ENCODE data around the gene TRPT1.
A peak's percentile ranks its signal among the peaks of the same experiment; 100 is the strongest.

Gene TRPT1

DNA sequence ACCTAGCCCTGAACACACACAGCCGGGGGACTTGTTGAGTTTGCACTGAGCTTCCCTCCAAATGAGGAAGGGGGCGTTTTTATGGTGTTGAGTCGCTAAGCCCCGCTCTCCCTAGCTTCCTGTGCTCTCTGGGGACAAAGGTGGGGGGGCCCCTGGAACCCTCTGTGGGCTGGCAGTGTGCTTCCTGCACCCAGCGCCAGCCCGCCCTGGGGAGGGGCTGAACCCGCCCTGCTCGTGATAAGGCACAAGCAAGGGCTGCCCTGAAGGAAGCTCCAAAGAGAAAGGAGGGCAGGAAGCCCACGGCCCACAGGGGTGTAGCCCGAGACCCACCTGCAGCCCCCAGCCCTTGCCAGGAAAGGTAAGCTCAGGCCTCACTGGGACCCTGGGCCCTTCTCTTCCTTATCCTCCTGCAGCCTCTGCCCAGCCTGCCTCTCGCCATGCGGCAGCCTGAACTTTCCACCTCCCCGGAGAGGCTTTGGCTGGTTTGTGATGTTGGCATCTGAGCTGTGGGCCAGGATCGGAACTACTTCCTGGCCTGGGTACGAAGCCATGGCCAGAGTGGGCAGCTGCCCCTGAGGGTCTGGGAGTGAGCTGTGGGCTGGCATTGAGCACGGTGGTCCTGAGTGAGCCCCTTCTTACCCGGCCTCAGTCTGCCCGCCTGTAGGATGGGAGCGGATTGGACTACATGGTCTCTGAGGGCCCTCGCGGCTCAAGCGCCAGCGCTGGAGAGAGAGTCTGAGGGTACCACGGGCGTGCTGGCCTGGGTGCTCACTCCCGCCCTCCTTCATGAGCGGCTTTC is 19.3 kb downstream of the TRPT1 start, which contains the start of gene FERMT3:
TSS of gene FERMT3 (plus strand) at position 265 of the 799 bp plus-strand sequence. CDS start 644 bp downstream, outside the sequence.
- no peak for DNase-seq

DNA sequence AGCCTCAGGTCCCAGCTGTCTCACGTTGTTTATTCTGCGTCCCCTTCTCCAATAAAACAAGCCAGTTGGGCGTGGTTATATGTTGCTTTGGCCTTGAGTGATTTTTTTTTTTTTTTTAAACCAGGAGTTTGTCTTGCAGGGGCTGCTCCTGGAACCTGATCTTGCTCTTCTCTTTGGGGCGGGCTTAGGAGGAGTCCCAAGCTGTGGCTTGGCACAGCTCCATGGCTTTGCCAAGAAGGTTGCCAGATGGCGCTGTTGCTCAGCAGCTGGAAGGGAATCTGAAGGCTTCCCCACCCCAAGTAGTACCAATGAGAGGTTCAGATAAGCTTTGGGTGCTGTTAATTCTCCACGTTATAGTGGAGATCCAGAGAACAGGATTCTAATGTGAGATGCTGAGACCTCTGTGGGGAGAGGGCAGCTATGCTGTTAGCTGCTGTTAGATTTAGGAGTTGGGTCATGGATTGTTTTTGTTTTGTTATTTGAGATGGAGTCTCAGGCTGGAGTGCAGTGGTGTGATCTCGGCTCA is 21.5 kb downstream of the TRPT1 start:
- peak; percentile 67 to 86 for DNase-seq

DNA sequence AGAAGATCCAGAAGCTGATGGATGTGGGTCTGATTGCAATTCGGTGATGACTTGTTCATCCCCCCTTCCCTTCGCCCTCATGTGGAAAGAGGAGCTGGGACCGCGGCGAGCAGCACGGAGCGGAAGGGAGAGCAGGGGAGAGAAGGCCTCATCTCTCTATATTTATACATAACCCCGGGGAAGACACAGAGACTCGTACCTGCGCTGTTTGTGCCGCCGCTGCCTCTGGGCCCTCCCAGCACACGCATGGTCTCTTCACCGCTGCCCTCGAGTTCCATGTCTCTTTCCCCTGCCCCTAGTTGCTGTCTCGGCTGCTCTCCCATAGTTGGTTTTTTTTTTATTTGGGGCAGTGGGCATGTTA is 21.9 kb downstream of the TRPT1 start:
- no peak for DNase-seq

DNA sequence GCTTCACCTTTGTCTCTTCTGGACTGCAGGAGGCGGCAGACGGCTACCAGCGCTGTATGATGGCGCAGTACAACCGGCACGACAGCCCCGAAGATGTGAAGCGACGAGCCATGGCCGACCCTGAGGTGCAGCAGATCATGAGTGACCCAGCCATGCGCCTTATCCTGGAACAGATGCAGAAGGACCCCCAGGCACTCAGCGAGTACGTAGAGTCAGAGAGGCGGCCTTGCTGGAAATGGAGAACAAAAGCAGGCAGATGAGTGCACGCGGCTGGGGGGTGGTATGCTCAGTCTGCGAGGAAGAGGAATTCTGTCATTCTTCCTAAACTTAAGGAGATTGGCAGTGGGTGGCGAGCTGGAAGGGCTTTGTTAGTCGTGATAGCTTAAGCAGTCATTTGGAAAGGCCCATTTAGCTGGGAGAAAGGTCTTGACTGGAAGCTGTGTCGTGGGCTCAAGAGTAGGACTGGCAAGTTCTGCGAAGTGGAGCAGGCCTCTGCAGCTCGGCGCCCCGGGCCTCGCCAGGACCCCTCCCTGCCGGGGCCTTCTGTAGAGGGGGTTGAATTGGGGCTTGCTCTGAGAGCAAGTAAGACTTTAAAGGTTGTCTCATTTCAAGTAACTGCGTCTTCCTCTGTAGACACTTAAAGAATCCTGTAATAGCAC is 22.4 kb downstream of the TRPT1 start:
- DNase-seq = no peak

DNA sequence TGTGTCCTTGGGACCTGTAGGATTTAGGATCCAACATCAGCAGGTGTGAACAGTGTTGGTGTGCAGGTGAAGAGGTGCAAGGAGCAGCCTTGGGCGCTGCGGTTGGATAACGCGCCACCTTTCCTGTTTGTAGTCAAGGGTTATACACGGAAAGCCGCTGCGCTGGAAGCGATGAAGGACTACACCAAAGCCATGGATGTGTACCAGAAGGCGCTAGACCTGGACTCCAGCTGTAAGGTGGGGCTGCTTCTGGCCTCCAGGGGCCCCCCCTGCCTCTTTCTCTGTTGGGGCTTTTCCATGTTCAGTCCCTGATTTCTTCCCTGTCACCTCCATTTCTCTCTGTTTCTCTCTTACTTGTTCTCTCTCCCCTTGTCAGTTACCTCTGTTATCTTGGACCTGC is 23.0 kb downstream of the TRPT1 start:
- no peak for DNase-seq

DNA sequence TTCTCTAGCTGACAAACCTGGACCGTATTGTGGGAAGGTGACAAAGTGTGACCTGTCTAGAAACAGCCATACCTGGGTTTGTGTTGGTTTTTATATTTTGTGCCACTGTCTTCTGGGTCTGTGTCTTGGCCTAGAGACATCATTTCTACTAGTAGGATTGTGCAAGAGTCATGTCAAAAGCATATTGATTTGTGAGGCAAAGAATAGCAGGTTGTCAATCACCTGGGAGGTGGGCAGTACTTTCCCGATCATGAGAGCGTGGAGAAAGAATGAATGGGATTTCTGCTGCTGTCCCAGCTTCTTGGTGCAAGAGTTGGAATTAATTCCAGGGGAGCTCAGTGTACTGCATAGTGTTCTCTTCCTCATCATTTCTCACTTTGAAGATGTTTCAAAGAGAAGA is 24.4 kb downstream of the TRPT1 start:
- DNase-seq = no peak

DNA sequence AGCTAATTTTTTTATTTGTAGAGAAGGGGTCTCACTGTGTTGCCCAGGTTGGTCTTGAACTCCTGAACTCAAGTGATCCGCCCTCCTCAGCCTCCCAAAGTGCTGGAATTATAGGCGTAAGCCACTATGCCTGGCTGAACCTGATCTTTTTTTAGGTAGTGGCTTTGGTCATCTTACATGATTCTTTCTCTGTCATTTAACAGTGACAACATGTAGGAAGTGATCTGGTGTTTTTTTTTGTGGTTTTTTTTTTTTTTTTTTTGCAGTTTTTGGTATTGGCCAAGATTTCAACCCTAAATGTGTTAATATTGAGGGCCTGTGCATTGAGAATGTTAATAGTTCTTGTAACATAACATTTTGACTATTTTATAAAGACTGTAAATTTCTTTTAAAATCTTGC is 27.5 kb downstream of the TRPT1 start:
- no peak for DNase-seq

DNA sequence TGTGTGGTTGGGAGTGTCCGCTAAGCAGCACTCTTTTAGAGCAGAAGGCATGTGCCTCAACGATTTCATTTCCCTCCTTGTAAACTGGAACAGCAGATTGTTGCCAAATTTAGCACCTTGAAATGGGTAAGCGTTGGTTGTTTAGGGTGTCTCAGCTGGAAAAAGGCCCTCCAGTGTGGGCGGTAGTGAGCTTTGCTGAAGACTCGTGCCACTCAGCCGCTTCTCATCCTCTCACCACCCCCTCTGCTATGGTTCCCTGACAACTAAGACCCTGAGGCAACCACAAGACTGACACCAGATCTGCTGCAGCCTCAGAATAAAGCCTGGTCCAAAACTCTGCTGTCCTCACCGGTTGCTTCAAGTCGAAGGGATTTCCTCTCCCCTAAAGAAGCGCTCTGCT is 29.4 kb downstream of the TRPT1 start:
- DNase-seq = no peak

DNA sequence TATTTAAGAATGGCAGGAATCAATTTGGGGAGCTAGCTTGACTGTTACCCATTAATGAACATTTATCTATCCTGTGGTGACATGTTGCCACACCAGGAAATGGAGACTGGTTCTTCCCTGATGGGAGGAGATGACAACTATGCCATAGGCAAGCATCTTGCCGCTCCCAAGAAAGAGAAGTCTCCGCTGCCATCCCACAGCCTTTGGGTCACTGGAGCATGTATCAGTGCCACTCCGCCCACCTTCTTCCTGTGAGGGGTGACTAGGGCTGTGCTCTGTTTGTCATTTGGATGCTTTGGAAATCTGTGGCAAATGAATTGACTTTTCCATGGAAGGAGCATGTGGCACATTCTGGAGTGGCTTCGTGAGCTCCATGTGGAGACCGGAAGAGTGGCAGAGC is 33.6 kb downstream of the TRPT1 start:
- DNase-seq = no peak

DNA sequence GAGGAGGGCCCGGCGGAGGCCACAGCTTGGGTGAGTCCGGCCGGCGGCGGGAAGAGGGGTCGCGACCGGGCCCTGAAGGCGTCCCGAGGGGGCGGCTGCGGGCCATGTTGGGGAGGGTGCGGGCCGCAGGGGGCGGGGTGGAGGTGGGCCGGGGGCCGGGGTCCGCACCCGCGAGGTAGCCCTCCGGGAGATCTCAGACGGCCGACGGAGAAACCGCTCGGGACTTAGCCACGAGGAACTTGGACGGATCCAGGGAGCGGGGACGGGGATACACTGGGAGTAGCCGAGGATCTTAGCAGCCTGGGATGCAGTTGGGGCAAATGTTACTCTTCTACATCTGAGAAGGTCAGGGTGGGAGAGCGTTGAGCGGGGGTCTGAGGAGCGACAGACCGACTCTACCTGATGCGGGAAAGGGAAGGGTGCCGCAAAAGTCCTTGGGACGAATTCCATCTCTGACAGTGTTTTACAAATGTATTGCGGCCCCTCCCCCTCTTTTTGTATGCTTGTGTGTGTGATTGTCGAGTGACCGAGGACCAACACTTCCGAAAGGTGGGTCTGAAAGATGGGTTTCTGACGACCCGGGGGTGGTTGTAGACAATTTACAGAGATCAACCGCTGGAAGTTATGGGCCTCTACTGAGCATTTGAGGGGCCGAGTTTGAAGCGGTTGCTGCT is 39.4 kb downstream of the TRPT1 start:
- DNase-seq = peak in 1 of 2 experiments; percentile 46

DNA sequence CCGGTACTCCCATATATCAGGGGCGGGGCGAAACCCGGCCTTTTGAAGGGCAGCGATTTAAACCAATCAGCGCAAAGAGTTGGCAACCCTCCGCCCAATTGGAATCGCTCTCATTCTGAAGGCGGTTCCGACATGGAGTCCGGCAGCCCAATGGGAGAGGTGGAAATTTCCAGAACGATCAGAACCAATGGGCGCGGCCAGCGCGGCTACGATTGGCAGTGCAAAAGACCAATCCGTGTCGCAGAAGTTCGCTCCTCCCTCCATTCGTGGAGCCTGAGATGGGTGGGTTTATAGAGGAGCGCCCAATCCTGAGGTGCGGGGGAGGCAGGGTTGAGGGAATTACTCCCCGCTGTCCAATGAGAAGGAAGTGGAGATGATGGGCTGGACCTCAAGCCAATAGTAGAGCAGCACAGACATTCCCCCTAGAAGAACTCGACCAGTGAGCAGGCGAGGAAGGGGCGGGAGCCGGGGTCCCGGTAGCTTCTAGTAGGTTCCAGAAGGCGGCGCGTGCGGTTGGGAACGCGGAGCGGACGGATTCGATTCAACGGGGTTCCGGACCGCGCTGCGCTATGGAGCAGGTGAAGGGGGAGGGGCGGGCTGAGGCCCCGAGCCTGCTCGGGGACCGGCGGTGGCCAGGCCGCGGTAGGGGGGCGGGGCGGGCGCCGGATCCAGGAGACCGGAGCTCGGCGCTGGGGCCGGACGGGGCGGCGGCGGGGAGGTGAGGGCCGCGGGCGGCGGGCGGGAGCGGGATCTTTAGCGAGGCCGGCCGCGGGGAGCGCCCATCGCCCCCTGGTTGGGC is 40.1 kb downstream of the TRPT1 start, which contains the start of gene STIP1:
TSS of gene STIP1 (plus strand) at position 479 of the 799 bp plus-strand sequence. CDS start at position 570, 91 bp downstream.
- peak; percentile 100 for DNase-seq

DNA sequence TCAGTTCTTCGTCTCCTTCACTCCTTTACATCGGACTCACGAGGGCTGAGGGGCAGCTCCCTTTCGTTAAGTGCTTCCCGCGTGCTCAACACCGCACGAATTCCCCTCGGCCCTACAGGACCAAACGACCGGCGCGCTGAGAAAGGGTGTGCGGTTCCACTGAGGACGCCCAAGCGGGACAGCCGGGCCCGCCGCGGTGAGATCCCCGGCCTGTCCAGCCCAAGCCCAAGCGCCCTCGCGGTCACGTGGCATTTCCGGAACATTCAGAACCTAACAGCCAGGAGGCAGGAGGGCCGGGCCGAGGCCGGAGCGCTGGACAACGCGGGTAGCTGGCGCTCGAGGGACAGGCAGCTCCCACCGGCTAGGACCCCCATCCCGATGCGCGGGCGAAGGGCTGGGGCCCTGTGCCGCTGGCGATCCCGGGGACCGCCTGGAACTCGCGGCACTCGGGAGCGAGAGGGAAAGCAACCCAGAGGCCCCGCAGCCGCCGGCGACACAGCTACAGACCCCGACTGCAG is 40.8 kb downstream of the TRPT1 start:
- DNase-seq = peak; percentile 68 to 89

DNA sequence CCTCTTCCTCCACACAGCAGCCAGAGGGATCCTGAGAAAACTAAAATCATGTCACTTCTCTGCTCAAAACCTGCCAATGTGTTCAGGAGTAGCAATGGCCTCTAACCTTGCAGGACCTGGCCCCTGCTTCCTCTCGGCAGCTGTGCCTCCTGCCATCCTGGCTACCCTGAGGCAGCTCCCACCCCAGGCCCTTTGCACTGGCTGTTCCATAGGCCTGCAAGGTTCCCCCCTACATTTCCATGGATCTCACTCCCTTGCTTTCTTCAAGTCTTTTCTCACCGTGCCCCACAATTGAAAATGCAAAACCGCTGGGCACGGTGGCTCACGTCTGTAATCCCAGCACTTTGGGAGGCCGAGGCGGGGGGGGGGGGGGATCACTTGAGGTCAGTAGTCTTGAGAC is 42.1 kb downstream of the TRPT1 start:
- no peak for DNase-seq

DNA sequence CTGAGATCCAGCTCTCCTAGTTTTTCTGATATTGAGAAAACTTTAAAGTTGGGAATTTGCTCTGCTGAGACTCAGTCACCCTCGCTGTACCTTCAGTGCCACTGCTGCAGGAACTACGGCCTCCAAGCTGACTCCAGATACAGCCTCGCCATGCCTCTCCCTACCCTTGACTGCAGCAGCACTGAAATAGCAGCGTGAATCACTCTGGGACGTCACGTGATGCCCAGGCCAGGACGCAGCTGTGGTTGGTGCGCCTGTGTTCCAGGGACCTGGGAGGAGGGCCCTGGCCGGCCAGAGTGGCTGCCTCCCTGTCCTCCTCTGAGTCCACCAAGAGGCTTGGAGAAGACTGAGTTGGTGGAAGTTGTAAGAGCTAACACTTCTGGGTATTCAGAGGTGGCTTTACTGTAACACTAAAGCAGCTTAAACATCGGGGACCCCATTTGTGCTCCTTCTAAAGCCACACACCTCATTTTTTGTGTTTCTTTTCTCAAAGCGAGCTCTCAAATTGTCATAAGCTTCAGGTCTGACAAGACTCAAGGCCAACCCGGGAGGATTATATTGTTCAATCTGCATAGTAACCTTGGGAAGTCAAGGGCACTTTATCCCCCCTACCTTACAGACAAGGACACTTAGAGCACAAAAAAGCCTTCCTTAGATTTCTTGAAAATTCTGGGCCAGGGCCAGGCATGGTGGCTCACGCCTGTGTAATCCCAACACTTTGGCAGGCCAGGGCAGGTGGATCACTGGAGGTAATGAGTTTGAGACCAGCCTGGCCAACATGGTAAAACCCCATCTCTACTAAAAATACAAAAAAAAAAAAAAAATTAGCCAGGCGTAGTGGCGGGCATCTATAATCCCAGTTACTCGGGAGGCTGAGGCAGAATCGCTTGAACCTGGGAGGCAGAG is 44.2 kb downstream of the TRPT1 start:
- DNase-seq = peak; percentile 43 to 85

DNA sequence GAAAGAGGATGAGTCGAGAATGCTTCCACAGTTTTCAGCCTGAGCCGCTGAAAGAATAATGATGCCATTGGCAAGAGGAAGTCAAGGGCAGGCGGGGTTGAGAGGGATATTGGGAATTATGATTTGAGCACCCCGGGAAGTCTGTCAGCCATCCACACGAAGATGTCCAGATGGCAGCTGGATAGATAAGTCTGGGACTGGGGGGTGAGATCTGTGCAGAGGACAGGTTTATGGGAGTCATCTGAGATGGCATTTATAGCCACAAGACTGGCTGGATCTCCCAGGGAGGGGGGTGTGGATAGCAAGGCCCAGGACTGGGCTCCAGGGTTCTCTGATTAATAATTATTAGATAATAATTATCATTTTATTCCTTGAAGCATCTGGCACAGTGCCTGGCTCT is 45.1 kb downstream of the TRPT1 start:
- DNase-seq = no peak

DNA sequence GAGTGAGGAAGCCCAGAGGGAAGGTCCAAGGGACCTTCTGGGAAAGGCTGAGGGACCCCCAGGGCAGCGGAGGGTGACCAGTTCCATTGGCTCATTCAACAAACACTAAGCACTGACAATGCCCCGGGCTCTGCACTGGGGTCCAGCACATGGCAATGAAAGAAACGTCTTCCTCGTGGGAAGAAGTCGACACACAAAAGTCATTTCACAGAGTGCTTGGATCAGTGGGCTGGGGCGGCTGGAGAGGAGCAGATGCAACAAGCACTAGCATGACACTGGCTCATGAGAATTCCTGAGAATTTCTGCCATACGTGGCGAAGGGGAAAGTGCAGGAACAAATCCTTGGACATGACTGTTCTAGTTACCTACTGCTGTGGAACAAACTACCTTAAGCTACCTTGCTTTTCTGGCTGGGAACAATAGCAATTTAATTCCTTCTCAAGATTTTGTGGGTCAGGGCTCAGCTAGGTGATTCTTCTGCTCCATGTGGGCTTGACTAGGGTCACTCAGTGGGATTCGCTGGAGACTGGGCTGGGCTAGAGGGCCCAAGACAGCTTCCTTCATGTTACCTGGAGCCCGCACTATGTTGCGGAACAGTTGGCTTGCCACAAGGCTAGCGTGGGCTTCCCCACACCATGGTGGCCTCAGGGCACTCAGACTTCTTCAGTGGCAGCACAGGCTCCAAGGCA is 46.9 kb downstream of the TRPT1 start:
- DNase-seq = no peak

DNA sequence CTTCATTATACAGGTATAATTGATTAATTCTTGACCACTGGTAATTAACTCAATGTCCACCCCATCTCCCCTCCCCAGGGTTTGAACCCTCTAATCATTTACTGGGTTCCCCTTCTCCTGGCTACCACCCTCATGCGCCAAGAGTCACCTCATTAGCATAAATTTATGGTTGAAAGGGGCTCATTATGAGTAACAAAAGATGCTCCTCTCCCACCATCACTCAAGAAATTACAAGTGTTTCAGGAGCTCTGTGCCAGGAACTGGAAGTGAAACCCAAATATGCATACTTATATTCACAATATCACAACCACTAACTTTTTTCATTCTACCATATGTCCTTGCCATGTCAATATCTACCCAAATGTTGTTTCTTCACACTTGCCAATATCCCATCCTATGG is 47.8 kb downstream of the TRPT1 start:
- DNase-seq = no peak

DNA sequence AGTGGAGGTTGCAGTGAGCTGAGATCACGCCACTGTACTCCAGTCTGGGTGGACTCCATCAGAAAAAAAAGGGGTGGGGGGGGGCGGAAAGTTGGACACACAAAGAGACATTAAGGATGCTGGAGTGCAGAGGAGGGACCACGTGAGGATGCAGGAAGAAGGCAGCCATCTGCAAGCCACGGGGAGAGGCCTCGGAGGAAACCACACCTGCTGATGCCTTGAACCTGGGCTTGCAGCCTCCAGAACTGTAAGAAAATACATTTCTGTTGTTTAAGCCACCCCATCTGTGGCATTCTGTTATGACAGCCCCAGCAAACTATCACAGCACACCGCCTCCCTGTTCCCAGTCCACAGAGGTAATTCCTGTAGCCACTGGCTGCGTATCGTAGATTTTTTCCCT is 49.2 kb downstream of the TRPT1 start:
- DNase-seq = no peak
